WTC11 (cell line): ENCODE measurements around the gene MLLT1. TPM values are rescaled to one million over a fixed set of nuclear protein-coding genes. Genes with fewer than 3 reads are reported as not detected.

Experiments used
- ATAC-seq: fragments of 200-7000 bp; cut with Tn5 transposase; 2 replicates; pipeline ENCODE4 v1.10.0; 2021; ENCODE audit warnings: mild to moderate bottlenecking, moderate library complexity
- CTCF ChIA-PET: fragments of 300-600 bp; sonication (Branson Sonifier 250); formaldehyde crosslinking; loops from one replicate; lab custom pipeline; 2021; ENCODE audit warnings: antibody characterized with exemption; lab: Charles Lee
- POLR2A ChIA-PET: fragments of 350-600 bp; sonication (Branson Sonifier 250); formaldehyde crosslinking; loops from one replicate; lab custom pipeline; 2021; ENCODE audit warnings: antibody characterized with exemption; lab: Charles Lee
- DNase-seq: peaks from one replicate; pipeline ENCODE4 v3.0.0; 2021; ENCODE audit warnings: low spot score
- H3K27ac Mint-ChIP-seq: 2 replicates; pipeline ENCODE4 v1.8.0; 2021; ENCODE audit warnings: mixed read lengths
- H3K27me3 Mint-ChIP-seq: 2 replicates; pipeline ENCODE4 v1.8.0; 2021; ENCODE audit warnings: low read depth, mild to moderate bottlenecking, moderate library complexity, mixed read lengths
- H3K36me3 Mint-ChIP-seq: 2 replicates; pipeline ENCODE4 v1.8.0; 2021; ENCODE audit warnings: mixed read lengths
- H3K4me1 Mint-ChIP-seq: 2 replicates; pipeline ENCODE4 v1.8.0; 2022; ENCODE audit warnings: mixed read lengths
- H3K4me3 Mint-ChIP-seq: 2 replicates; pipeline ENCODE4 v1.8.0; 2021; ENCODE audit warnings: mild to moderate bottlenecking, moderate library complexity, mixed read lengths
- H3K9me3 Mint-ChIP-seq: 2 replicates; pipeline ENCODE4 v1.8.0; 2021; ENCODE audit warnings: mixed read lengths
- ATF2 ChIP-seq: sonication (generic); formaldehyde crosslinking; IDR thresholded peaks from 2 replicates; pipeline ENCODE4 v1.8.1; 2022; ENCODE audit warnings: low read depth, missing genetic modification reagents, borderline replicate concordance
- CBFB ChIP-seq: sonication (generic); formaldehyde crosslinking; IDR thresholded peaks from 2 replicates; pipeline ENCODE4 v1.8.1; 2022; ENCODE audit warnings: mild to moderate bottlenecking, low read depth, missing genetic modification reagents
- ERG ChIP-seq: fragments of 250-450 bp; sonication (Bioruptor Pico); IDR thresholded peaks from 2 replicates; pipeline ENCODE4 v1.8.0; 2021; ENCODE audit warnings: mild to moderate bottlenecking
- FOXJ3 ChIP-seq: sonication (generic); formaldehyde crosslinking; IDR thresholded peaks from 2 replicates; pipeline ENCODE4 v1.9.0; 2021; ENCODE audit warnings: missing genetic modification reagents, mild to moderate bottlenecking, borderline replicate concordance
- FOXK1 ChIP-seq: sonication (generic); formaldehyde crosslinking; IDR thresholded peaks from 2 replicates; pipeline ENCODE4 v1.8.0; 2022; ENCODE audit warnings: mild to moderate bottlenecking, moderate library complexity, missing genetic modification reagents
- HMGA2 ChIP-seq: fragments of 250-450 bp; sonication (Bioruptor Pico); IDR thresholded peaks from 2 replicates; pipeline ENCODE4 v1.4.0; 2021; ENCODE audit warnings: mild to moderate bottlenecking, moderate library complexity
- HMGXB4 ChIP-seq: sonication (generic); formaldehyde crosslinking; IDR thresholded peaks from 2 replicates; pipeline ENCODE4 v1.8.1; 2023; ENCODE audit warnings: mild to moderate bottlenecking, moderate library complexity, missing genetic modification reagents
- IRF1 ChIP-seq: sonication (generic); formaldehyde crosslinking; IDR thresholded peaks from 2 replicates; pipeline ENCODE4 v1.8.0; 2023; ENCODE audit warnings: missing genetic modification reagents
- JAZF1 ChIP-seq: fragments of 250-450 bp; sonication (Bioruptor Pico); IDR thresholded peaks from 2 replicates; pipeline ENCODE4 v1.9.0; 2021; ENCODE audit warnings: moderate library complexity, mild to moderate bottlenecking, inconsistent platforms
- MXD4 ChIP-seq: fragments of 250-450 bp; sonication (Bioruptor Pico); IDR thresholded peaks from 2 replicates; pipeline ENCODE4 v1.8.0; 2021; ENCODE audit warnings: mild to moderate bottlenecking, moderate library complexity, borderline replicate concordance
- NFE2L1 ChIP-seq: sonication (generic); formaldehyde crosslinking; IDR thresholded peaks from 2 replicates; pipeline ENCODE4 v1.8.1; 2023; ENCODE audit warnings: missing genetic modification reagents
- NR3C1 ChIP-seq: sonication (generic); formaldehyde crosslinking; conservative IDR thresholded peaks from 2 replicates; pipeline ENCODE4 v1.8.1; 2023; ENCODE audit warnings: low read depth, mild to moderate bottlenecking, missing genetic modification reagents
- OVOL2 ChIP-seq: fragments of 250-450 bp; sonication (Bioruptor Pico); IDR thresholded peaks from 2 replicates; pipeline ENCODE4 v1.9.0; 2021; ENCODE audit warnings: mild to moderate bottlenecking, borderline replicate concordance
- TP53 ChIP-seq: sonication (generic); formaldehyde crosslinking; IDR thresholded peaks from 2 replicates; pipeline ENCODE4 v1.8.1; 2023; ENCODE audit warnings: mild to moderate bottlenecking, missing genetic modification reagents
- ZBTB21 ChIP-seq: sonication (generic); formaldehyde crosslinking; IDR thresholded peaks from 2 replicates; pipeline ENCODE4 v1.8.1; 2023; ENCODE audit warnings: mild to moderate bottlenecking, missing genetic modification reagents, borderline replicate concordance
- ZBTB43 ChIP-seq: sonication (generic); formaldehyde crosslinking; IDR thresholded peaks from 2 replicates; pipeline ENCODE4 v1.8.1; 2023; ENCODE audit warnings: mild to moderate bottlenecking, missing genetic modification reagents
- ZNF263 ChIP-seq: sonication (generic); formaldehyde crosslinking; IDR thresholded peaks from 2 replicates; pipeline ENCODE4 v1.8.1; 2022; ENCODE audit warnings: low read depth, mild to moderate bottlenecking, moderate library complexity, missing genetic modification reagents
- ZNF317 ChIP-seq: sonication (generic); formaldehyde crosslinking; IDR thresholded peaks from 2 replicates; pipeline ENCODE4 v1.8.1; 2023; ENCODE audit warnings: low read depth, mild to moderate bottlenecking, moderate library complexity, missing genetic modification reagents, borderline replicate concordance
- ZNF425 ChIP-seq: fragments of 250-450 bp; sonication (Bioruptor Pico); conservative IDR thresholded peaks from 2 replicates; pipeline ENCODE4 v1.9.0; 2021; ENCODE audit warnings: mild to moderate bottlenecking
- total RNA-seq: library from RNA; stranded (reverse); gene quantifications from 3 replicates; pipeline ENCODE4 v1.2.3, GENCODE V29; 2021

The MLLT1 gene
- total RNA-seq, 1 experiment from 2014 or later = 58.2 TPM

GRCh38 chr19:6198896-6199239, 80.9 kb downstream of the MLLT1 start:
- DNase-seq (no peak), ATAC-seq (no peak)
- Mint-ChIP-seq H3K27ac (peak overlapping the region; percentile 79; the same call in 1 of the 2 replicates), H3K36me3 (peaks cover 28% of the 10 kb centered on the region), H3K4me1 (peaks cover 6% of the 10 kb centered on the region), H3K27me3 (peaks cover 42% of the 10 kb centered on the region), H3K9me3 (peaks cover 31% of the 10 kb centered on the region), H3K4me3 (peak overlapping the region; percentile 85)
- ChIA-PET POLR2A (no interaction called here), CTCF (interaction anchor here (1.3 to 1.5 kb wide), 3 partner anchors 20 to 177 kb away, joined by 5 to 7 read pairs (median 5); no protein-coding TSS in a partner anchor)
- no peak for TF ChIP-seq ZNF425 (CRISPR knock-in tag)
- TF ChIP-seq OVOL2 = no peak
- 0 out of 2 replicates have a peak, but pooled peaks have one; percentile 86 for TF ChIP-seq NR3C1
- TF ChIP-seq ERG (CRISPR knock-in tag) = no peak
- no peak for TF ChIP-seq ZBTB21 (CRISPR knock-in tag)
- TF ChIP-seq NFE2L1 (CRISPR knock-in tag) = no peak
- TF ChIP-seq IRF1 (CRISPR knock-in tag) = no peak

GRCh38 chr19:6196361-6196760, 83.4 kb downstream of the MLLT1 start:
- peaks cover 54% of the 10 kb centered on the region for H3K9me3 Mint-ChIP-seq
- no peak for TF ChIP-seq TP53 (CRISPR knock-in tag)
- TF ChIP-seq JAZF1 (CRISPR knock-in tag) = no peak
- TF ChIP-seq FOXJ3 (CRISPR knock-in tag) = no peak
- no peak for TF ChIP-seq HMGXB4 (CRISPR knock-in tag)
- TF ChIP-seq, all 79 proteins: peak for 0
- Mint-ChIP-seq H3K36me3 (peaks cover 46% of the 10 kb centered on the region), H3K27me3 (peaks cover 55% of the 10 kb centered on the region), H3K4me1 (peaks cover 6% of the 10 kb centered on the region), H3K4me3 (no peak overlapping the region), H3K27ac (no peak overlapping the region)
- CTCF ChIA-PET = no interaction called here
- POLR2A ChIA-PET = no interaction called here
- no peak for DNase-seq
- no peak for ATAC-seq

- no peak for DNase-seq
- POLR2A ChIA-PET = no interaction called here
- CTCF ChIA-PET = interaction anchor here (1.0 kb wide), 1 partner anchor 30 kb away, joined by 3 read pairs; no protein-coding TSS in a partner anchor
- Mint-ChIP-seq H3K36me3 (peaks cover 60% of the 10 kb centered on the region), H3K4me3 (no peak overlapping the region), H3K9me3 (peaks cover 76% of the 10 kb centered on the region), H3K27me3 (peaks cover 68% of the 10 kb centered on the region), H3K27ac (no peak overlapping the region), H3K4me1 (no peaks in the 10 kb centered on the region)
- no peak for ATAC-seq
- no peak for TF ChIP-seq CBFB (CRISPR knock-in tag)
- TF ChIP-seq ATF2 (CRISPR knock-in tag) = no peak
- TF ChIP-seq MXD4 (CRISPR knock-in tag) = no peak
- TF ChIP-seq ERG (CRISPR knock-in tag) = no peak
- no peak for TF ChIP-seq FOXK1 (CRISPR knock-in tag)
- no peak for TF ChIP-seq HMGA2 (CRISPR knock-in tag)
- no peak for TF ChIP-seq ZBTB43 (CRISPR knock-in tag)
- no peak for TF ChIP-seq ZNF263
- TF ChIP-seq ZBTB21 (CRISPR knock-in tag) = no peak
- TF ChIP-seq ZNF317 (CRISPR knock-in tag) = no peak
Observed at GRCh38 chr19:6188811-6189210, 91.0 kb downstream of the MLLT1 start.
